ENCODE data around the gene LAGE3. TPM values are rescaled to one million over a fixed set of nuclear protein-coding genes. Genes with fewer than 3 reads are reported as not detected.

The LAGE3 gene
- total RNA-seq, 2 donors from 2014 or later, result 29.5 to 34.1 TPM

GRCh38 chrX:154469880-154470279 is 9.2 kb downstream of the LAGE3 start:
- DNase-seq, result no peak
- no peaks in the 10 kb centered on the region for H3K4me1 ChIP-seq (ENCODE audit: control insufficient read depth, insufficient read depth, low read length)
- H3K9ac ChIP-seq (ENCODE audit: extremely low read depth, low read length, poor library complexity, severe bottlenecking), result no peak overlapping the region
- H3K36me3 ChIP-seq (ENCODE audit: control insufficient read depth, insufficient read depth, low read length), result no peaks in the 10 kb centered on the region
- no peaks in the 10 kb centered on the region for H3K27me3 ChIP-seq (ENCODE audit: control insufficient read depth, insufficient read depth, low read length, poor library complexity, severe bottlenecking)
- H3K9me3 ChIP-seq (ENCODE audit: control insufficient read depth, low read length), result no peaks in the 10 kb centered on the region
- no peak overlapping the region for H3K4me3 ChIP-seq (ENCODE audit: low read length)
- Mint-ChIP-seq H3K9me3 (peaks cover 65% of the 10 kb centered on the region), H3K27ac (no peak overlapping the region), H3K27me3 (ENCODE audit: insufficient read depth) (no peaks in the 10 kb centered on the region), H3K36me3 (ENCODE audit: low read depth) (peaks cover 18% of the 10 kb centered on the region), H3K4me3 (no peak overlapping the region), H3K4me1 (no peaks in the 10 kb centered on the region)
- WGBS, 2 experiments (ENCODE audit: insufficient coverage in 1 of 2, insufficient read length in 1 of 2), result 91 to 96% methylated on average over 5 to 18 of the region's 18 CpGs
- no peak for TF ChIP-seq CTCF (conservative IDR thresholded peaks at IDR 0.05)
- H3K27ac ChIP-seq (ENCODE audit: low read depth, low read length), result no peak overlapping the region

- peaks cover 18% of the 10 kb centered on the region for H3K36me3 Mint-ChIP-seq (ENCODE audit: low read depth)
- H3K9me3 Mint-ChIP-seq, result peaks cover 65% of the 10 kb centered on the region
- H3K36me3 ChIP-seq (ENCODE audit: control insufficient read depth, insufficient read depth, low read length), result no peaks in the 10 kb centered on the region
- no peaks in the 10 kb centered on the region for H3K4me1 ChIP-seq (ENCODE audit: control insufficient read depth, insufficient read depth, low read length)
- H3K27me3 Mint-ChIP-seq (ENCODE audit: insufficient read depth), result no peaks in the 10 kb centered on the region
- WGBS, 2 experiments (ENCODE audit: insufficient coverage in 1 of 2, insufficient read length in 1 of 2), result 98 to 100% methylated on average over 5 to 9 of the region's 9 CpGs
- no peaks in the 10 kb centered on the region for H3K4me1 Mint-ChIP-seq
- no peaks in the 10 kb centered on the region for H3K27me3 ChIP-seq (ENCODE audit: control insufficient read depth, insufficient read depth, low read length, poor library complexity, severe bottlenecking)
- H3K4me3 Mint-ChIP-seq, result no peak overlapping the region
- no peak overlapping the region for H3K27ac Mint-ChIP-seq
- no peak overlapping the region for H3K9ac ChIP-seq (ENCODE audit: extremely low read depth, low read length, poor library complexity, severe bottlenecking)
- DNase-seq, result no peak
- no peaks in the 10 kb centered on the region for H3K9me3 ChIP-seq (ENCODE audit: control insufficient read depth, low read length)
- H3K4me3 ChIP-seq (ENCODE audit: low read length), result no peak overlapping the region
- no peak overlapping the region for H3K27ac ChIP-seq (ENCODE audit: low read depth, low read length)
- TF ChIP-seq CTCF (conservative IDR thresholded peaks at IDR 0.05), result no peak
Observed at GRCh38 chrX:154469114-154469513, 10.0 kb downstream of the LAGE3 start.

- no peak overlapping the region for H3K27ac Mint-ChIP-seq
- H3K4me1 Mint-ChIP-seq, result no peaks in the 10 kb centered on the region
- no peaks in the 10 kb centered on the region for H3K36me3 ChIP-seq (ENCODE audit: control insufficient read depth, insufficient read depth, low read length)
- H3K27ac ChIP-seq (ENCODE audit: low read depth, low read length), result no peak overlapping the region
- no peaks in the 10 kb centered on the region for H3K9me3 ChIP-seq (ENCODE audit: control insufficient read depth, low read length)
- H3K9ac ChIP-seq (ENCODE audit: extremely low read depth, low read length, poor library complexity, severe bottlenecking), result no peak overlapping the region
- no peaks in the 10 kb centered on the region for H3K27me3 Mint-ChIP-seq (ENCODE audit: insufficient read depth)
- no peaks in the 10 kb centered on the region for H3K4me1 ChIP-seq (ENCODE audit: control insufficient read depth, insufficient read depth, low read length)
- no peak overlapping the region for H3K4me3 Mint-ChIP-seq
- no peak for DNase-seq
- 95 to 100% methylated on average over 1 to 23 of the region's 23 CpGs for WGBS, 2 experiments (ENCODE audit: insufficient coverage in 1 of 2, insufficient read length in 1 of 2)
- no peak overlapping the region for H3K4me3 ChIP-seq (ENCODE audit: low read length)
- TF ChIP-seq CTCF (conservative IDR thresholded peaks at IDR 0.05), result no peak
- H3K27me3 ChIP-seq (ENCODE audit: control insufficient read depth, insufficient read depth, low read length, poor library complexity, severe bottlenecking), result no peaks in the 10 kb centered on the region
- peaks cover 9% of the 10 kb centered on the region for H3K36me3 Mint-ChIP-seq (ENCODE audit: low read depth)
- H3K9me3 Mint-ChIP-seq, result peaks cover 57% of the 10 kb centered on the region
Observed at GRCh38 chrX:154468217-154468616, 10.9 kb downstream of the LAGE3 start.
